OCI-LY1 (cell line): ENCODE results near the gene KRT8.

Experiments used
- H2AFZ ChIP-seq: fragments of 200-600 bp; sonication (generic), shearing (Covaris generic); 2 replicates; pipeline ENCODE4 v1.6.0; 2014; ENCODE audit warnings: antibody characterized with exemption, mild to moderate bottlenecking, low read length
- H3F3A ChIP-seq: fragments of 200-600 bp; sonication (generic), shearing (Covaris generic); 2 replicates; pipeline ENCODE4 v1.6.0; 2014; ENCODE audit warnings: mild to moderate bottlenecking, antibody characterized with exemption, low read length, moderate library complexity; ENCODE audit not compliant: insufficient read depth
- H3K27ac ChIP-seq: fragments of 200-600 bp; sonication (generic); 2 replicates; pipeline ENCODE4 v1.5.1; 2014; ENCODE audit warnings: low read length, mixed run types, mild to moderate bottlenecking, low read depth; ENCODE audit not compliant: poor library complexity, severe bottlenecking
- H3K27me3 ChIP-seq: fragments of 200-600 bp; sonication (generic); 2 replicates; pipeline ENCODE4 v1.6.0; 2014; ENCODE audit warnings: antibody characterized with exemption, mild to moderate bottlenecking, low read length, moderate library complexity; ENCODE audit not compliant: insufficient read depth
- H3K36me3 ChIP-seq: fragments of 200-600 bp; sonication (generic); 2 replicates; pipeline ENCODE4 v1.6.1; 2014; ENCODE audit warnings: mild to moderate bottlenecking, antibody characterized with exemption, low read length, moderate library complexity, mixed read lengths; ENCODE audit not compliant: insufficient read depth
- H3K4me1 ChIP-seq: fragments of 200-600 bp; sonication (generic); 2 replicates; pipeline ENCODE4 v1.5.1; 2014; ENCODE audit warnings: mild to moderate bottlenecking, low read length, moderate library complexity; ENCODE audit not compliant: insufficient read depth, severe bottlenecking
- H3K4me2 ChIP-seq: fragments of 200-600 bp; sonication (generic), shearing (Covaris generic); 2 replicates; pipeline ENCODE4 v1.6.1; 2014; ENCODE audit warnings: low read length
- H3K4me3 ChIP-seq: fragments of 200-600 bp; sonication (generic); 2 replicates; pipeline ENCODE4 v1.5.1; 2014; ENCODE audit warnings: low read length, low read depth, mild to moderate bottlenecking, mixed read lengths; ENCODE audit not compliant: poor library complexity, severe bottlenecking
- H3K79me2 ChIP-seq: fragments of 200-600 bp; shearing (Covaris generic); 2 replicates; pipeline ENCODE4 v1.6.1; 2016; ENCODE audit warnings: mixed run types, low read length, mixed read lengths; ENCODE audit not compliant: insufficient read depth
- H3K9ac ChIP-seq: fragments of 200-600 bp; sonication (generic), shearing (Covaris generic); 2 replicates; pipeline ENCODE4 v1.6.1; 2014; ENCODE audit warnings: mild to moderate bottlenecking, low read length, mixed read lengths
- H3K9me2 ChIP-seq: fragments of 200-600 bp; sonication (generic), shearing (Covaris generic); 2 replicates; pipeline ENCODE4 v1.6.1; 2014; ENCODE audit warnings: low read depth, mild to moderate bottlenecking, low read length, mixed read lengths
- H3K9me3 ChIP-seq: fragments of 200-600 bp; shearing (Covaris generic); 2 replicates; pipeline ENCODE4 v1.6.1; 2014; ENCODE audit warnings: low read length, mixed read lengths
- H4K20me1 ChIP-seq: fragments of 200-600 bp; sonication (generic), shearing (Covaris generic); 2 replicates; pipeline ENCODE4 v1.6.0; 2016; ENCODE audit warnings: mild to moderate bottlenecking, low read length; ENCODE audit not compliant: insufficient read depth
- CTCF ChIP-seq: fragments of 200-600 bp; sonication (generic), shearing (Covaris generic); IDR thresholded peaks from 2 replicates; pipeline ENCODE4 v1.5.1; 2017; ENCODE audit warnings: mild to moderate bottlenecking, antibody characterized with exemption, low read length, moderate library complexity, mixed read lengths
- EZH2 ChIP-seq: fragments of 200-600 bp; sonication (generic), shearing (Covaris generic); IDR thresholded peaks from 2 replicates; pipeline ENCODE4 v1.8.0; 2017; ENCODE audit warnings: borderline replicate concordance, mixed run types, mild to moderate bottlenecking, antibody characterized with exemption, low read length, moderate library complexity, mixed read lengths

Gene KRT8

GRCh38 chr12:52942901-52943181, 38.0 kb upstream of the KRT8 start:
- H3K9me3 ChIP-seq, result no peaks in the 10 kb centered on the region
- no peak overlapping the region for H3K4me2 ChIP-seq
- H3K79me2 ChIP-seq, result no peaks in the 10 kb centered on the region
- no peak overlapping the region for H3K27ac ChIP-seq
- H3K4me1 ChIP-seq, result no peaks in the 10 kb centered on the region
- no peaks in the 10 kb centered on the region for H3K36me3 ChIP-seq
- H3K4me3 ChIP-seq, result no peak overlapping the region
- no peak overlapping the region for H3K9ac ChIP-seq
- H4K20me1 ChIP-seq, result no peaks in the 10 kb centered on the region
- H3K9me2 ChIP-seq, result no peaks in the 10 kb centered on the region
- H3F3A ChIP-seq, result no peaks in the 10 kb centered on the region
- 0 out of 2 replicates have a peak, but pooled peaks cover 8% of the 10 kb centered on the region for H3K27me3 ChIP-seq
- no peak overlapping the region for H2AFZ ChIP-seq
- no peak for TF ChIP-seq EZH2
- no peak for TF ChIP-seq CTCF

- no peaks in the 10 kb centered on the region for H3F3A ChIP-seq
- no peaks in the 10 kb centered on the region for H3K9me2 ChIP-seq
- no peak overlapping the region for H3K4me3 ChIP-seq
- no peaks in the 10 kb centered on the region for H3K9me3 ChIP-seq
- H3K4me1 ChIP-seq, result no peaks in the 10 kb centered on the region
- H3K27me3 ChIP-seq, result 0 out of 2 replicates have a peak, but pooled peaks cover 8% of the 10 kb centered on the region
- no peak for TF ChIP-seq CTCF
- TF ChIP-seq EZH2, result no peak
- H3K4me2 ChIP-seq, result no peak overlapping the region
- H4K20me1 ChIP-seq, result no peaks in the 10 kb centered on the region
- H3K36me3 ChIP-seq, result no peaks in the 10 kb centered on the region
- H2AFZ ChIP-seq, result no peak overlapping the region
- no peak overlapping the region for H3K9ac ChIP-seq
- no peaks in the 10 kb centered on the region for H3K79me2 ChIP-seq
- no peak overlapping the region for H3K27ac ChIP-seq
Observed at GRCh38 chr12:52942066-52942900, 37.4 kb upstream of the KRT8 start.

- Histone ChIP-seq H3K27ac (no peak overlapping the region), H2AFZ (no peak overlapping the region)
Observed at GRCh38 chr12:52929538-52929937, 24.7 kb upstream of the KRT8 start.

More at GRCh38 chr12:52929538-52929937, 24.7 kb upstream of the KRT8 start:
- Histone ChIP-seq H3K9me2 (no peaks in the 10 kb centered on the region), H3K27me3 (0 out of 2 replicates have a peak, but pooled peaks cover 6% of the 10 kb centered on the region), H3F3A (no peaks in the 10 kb centered on the region), H3K4me1 (no peaks in the 10 kb centered on the region), H3K79me2 (no peaks in the 10 kb centered on the region), H4K20me1 (no peaks in the 10 kb centered on the region), H3K9ac (no peak overlapping the region), H3K4me2 (no peak overlapping the region), H3K36me3 (no peaks in the 10 kb centered on the region), H3K9me3 (no peaks in the 10 kb centered on the region), H3K4me3 (no peak overlapping the region)
- no peak for TF ChIP-seq CTCF
- TF ChIP-seq EZH2, result no peak
